Measurements from ENCODE around the gene PELI3. TPM values are rescaled to one million over a fixed set of nuclear protein-coding genes. Genes with fewer than 3 reads are reported as not detected.
A peak's percentile ranks its signal among the peaks of the same experiment; 100 is the strongest.

PELI3 gene
- total and polyA plus RNA-seq, 5 donors: 9.9 to 14.2 (median 12.8) TPM

- H3K27ac ChIP-seq (ENCODE audit: low read length): no peak overlapping the region
- H3K9me3 ChIP-seq (ENCODE audit: control insufficient read depth, low read length): no peaks in the 10 kb centered on the region
- H3K4me3 ChIP-seq (ENCODE audit: low read length): no peak overlapping the region
- peak in 1 of 3 donors; percentile 57 for DNase-seq
- no peaks in the 10 kb centered on the region for H3K27me3 ChIP-seq (ENCODE audit: control insufficient read depth, insufficient read depth)
- no peak for ATAC-seq
- intact Hi-C loops (cut with DNase I): no loop called here
- 93% methylated on average over 44 of the region's 44 CpGs for WGBS
- H3K4me1 ChIP-seq (ENCODE audit: control insufficient read depth, insufficient read depth, low read length): peaks cover 2% of the 10 kb centered on the region
Observed at GRCh38 chr11:66475349-66476172, 8.9 kb downstream of the PELI3 start.

GRCh38 chr11:66476173-66476840 lies 9.6 kb downstream of the PELI3 start:
- Histone ChIP-seq H3K9me3 (ENCODE audit: control insufficient read depth, low read length) (no peaks in the 10 kb centered on the region), H3K27me3 (ENCODE audit: control insufficient read depth, insufficient read depth) (no peaks in the 10 kb centered on the region), H3K4me1 (ENCODE audit: control insufficient read depth, insufficient read depth, low read length) (peaks cover 2% of the 10 kb centered on the region), H3K27ac (ENCODE audit: low read length) (no peak overlapping the region), H3K4me3 (ENCODE audit: low read length) (no peak overlapping the region)
- peak in 1 of 3 donors; percentile 48 for DNase-seq
- intact Hi-C loops (cut with DNase I): no loop called here
- no peak for ATAC-seq
- WGBS: 73% methylated on average over 10 of the region's 10 CpGs

- intact Hi-C loops (cut with DNase I): no loop called here
- Histone ChIP-seq H3K9me3 (ENCODE audit: control insufficient read depth, low read length) (no peaks in the 10 kb centered on the region), H3K4me1 (ENCODE audit: control insufficient read depth, insufficient read depth, low read length) (peaks cover 2% of the 10 kb centered on the region), H3K4me3 (ENCODE audit: low read length) (no peak overlapping the region), H3K27ac (ENCODE audit: low read length) (no peak overlapping the region), H3K27me3 (ENCODE audit: control insufficient read depth, insufficient read depth) (no peaks in the 10 kb centered on the region)
- 54% methylated on average over 9 of the region's 9 CpGs for whole genome bisulfite sequencing
- ATAC-seq (no peak), DNase-seq (no peak)
Observed at GRCh38 chr11:66476841-66477251, 10.1 kb downstream of the PELI3 start.

- intact Hi-C loops (cut with DNase I): no loop called here
- 86% methylated on average over 11 of the region's 11 CpGs for WGBS
- peaks cover 2% of the 10 kb centered on the region for H3K4me1 ChIP-seq (ENCODE audit: control insufficient read depth, insufficient read depth, low read length)
- no peak for DNase-seq
- H3K4me3 ChIP-seq (ENCODE audit: low read length): no peak overlapping the region
- H3K27me3 ChIP-seq (ENCODE audit: control insufficient read depth, insufficient read depth): no peaks in the 10 kb centered on the region
- no peak overlapping the region for H3K27ac ChIP-seq (ENCODE audit: low read length)
- H3K9me3 ChIP-seq (ENCODE audit: control insufficient read depth, low read length): no peaks in the 10 kb centered on the region
- ATAC-seq: no peak
Observed at GRCh38 chr11:66477263-66478201, 10.8 kb downstream of the PELI3 start.

- ATAC-seq: no peak
- no peak for DNase-seq
- Histone ChIP-seq H3K27ac (ENCODE audit: low read length) (no peak overlapping the region), H3K9me3 (ENCODE audit: control insufficient read depth, low read length) (no peaks in the 10 kb centered on the region), H3K4me3 (ENCODE audit: low read length) (peak overlapping the region; percentile 79), H3K4me1 (ENCODE audit: control insufficient read depth, insufficient read depth, low read length) (peaks cover 2% of the 10 kb centered on the region), H3K27me3 (ENCODE audit: control insufficient read depth, insufficient read depth) (no peaks in the 10 kb centered on the region)
- 49% methylated on average over 8 of the region's 8 CpGs for WGBS
- intact Hi-C loops (cut with DNase I): no loop called here
Observed at GRCh38 chr11:66478729-66479393, 12.2 kb downstream of the PELI3 start.

- DNase-seq (peak; percentile 64 to 82 (median 78)), ATAC-seq (peak; percentile 37 to 51)
- Histone ChIP-seq H3K27ac (ENCODE audit: low read length) (peak overlapping the region; percentile 92), H3K4me3 (ENCODE audit: low read length) (peak overlapping the region; percentile 79), H3K27me3 (ENCODE audit: control insufficient read depth, insufficient read depth) (no peaks in the 10 kb centered on the region), H3K4me1 (ENCODE audit: control insufficient read depth, insufficient read depth, low read length) (peaks cover 2% of the 10 kb centered on the region), H3K9me3 (ENCODE audit: control insufficient read depth, low read length) (no peaks in the 10 kb centered on the region)
- 1% methylated on average over 34 of the region's 34 CpGs for WGBS
- intact Hi-C loops (cut with DNase I): no loop called here
Observed at GRCh38 chr11:66479394-66480116, 12.8 kb downstream of the PELI3 start.

- WGBS: 1% methylated on average over 62 of the region's 62 CpGs
- intact Hi-C loops (cut with DNase I): no loop called here
- Histone ChIP-seq H3K27ac (ENCODE audit: low read length) (peak within 1 kb of the TSS; percentile 92), H3K4me3 (ENCODE audit: low read length) (peak within 1 kb of the TSS; percentile 79), H3K4me1 (ENCODE audit: control insufficient read depth, insufficient read depth, low read length) (peaks cover 2% of the 10 kb centered on the region), H3K9me3 (ENCODE audit: control insufficient read depth, low read length) (no peaks in the 10 kb centered on the region), H3K27me3 (ENCODE audit: control insufficient read depth, insufficient read depth) (no peaks in the 10 kb centered on the region)
- peak; percentile 96 to 97 for ATAC-seq
- DNase-seq: peak; percentile 99
Observed at GRCh38 chr11:66480117-66480938, 13.6 kb downstream of the PELI3 start, which contains the start of gene DPP3. DPP3 (plus strand) TSS chr11:66480434; CDS start chr11:66482201, 1,767 bp downstream.

GRCh38 chr11:66484806-66485380 lies 18.2 kb downstream of the PELI3 start:
- H3K4me1 ChIP-seq (ENCODE audit: control insufficient read depth, insufficient read depth, low read length): no peaks in the 10 kb centered on the region
- H3K27me3 ChIP-seq (ENCODE audit: control insufficient read depth, insufficient read depth): no peaks in the 10 kb centered on the region
- DNase-seq (no peak), ATAC-seq (no peak)
- WGBS: 85% methylated on average over 7 of the region's 7 CpGs
- H3K9me3 ChIP-seq (ENCODE audit: control insufficient read depth, low read length): no peaks in the 10 kb centered on the region
- intact Hi-C loops (cut with DNase I): no loop called here
- H3K27ac ChIP-seq (ENCODE audit: low read length): no peak overlapping the region
- H3K4me3 ChIP-seq (ENCODE audit: low read length): no peak overlapping the region

- Histone ChIP-seq H3K4me1 (ENCODE audit: control insufficient read depth, insufficient read depth, low read length) (no peaks in the 10 kb centered on the region), H3K4me3 (ENCODE audit: low read length) (no peak overlapping the region), H3K27me3 (ENCODE audit: control insufficient read depth, insufficient read depth) (no peaks in the 10 kb centered on the region), H3K27ac (ENCODE audit: low read length) (no peak overlapping the region), H3K9me3 (ENCODE audit: control insufficient read depth, low read length) (no peaks in the 10 kb centered on the region)
- intact Hi-C loops (cut with DNase I): no loop called here
- ATAC-seq (no peak), DNase-seq (no peak)
- WGBS: 93% methylated on average over 10 of the region's 10 CpGs
Observed at GRCh38 chr11:66488957-66489356, 22.3 kb downstream of the PELI3 start.
